Measurements from ENCODE around the gene GALNT10. TPM values are rescaled to one million over a fixed set of nuclear protein-coding genes. Genes with fewer than 3 reads are reported as not detected.
"Not testable (repeated sequence)": the region's sequence is repeated elsewhere in the genome, so short reads cannot be mapped to it uniquely, and the experiment has no call there.

Gene GALNT10, protein sequence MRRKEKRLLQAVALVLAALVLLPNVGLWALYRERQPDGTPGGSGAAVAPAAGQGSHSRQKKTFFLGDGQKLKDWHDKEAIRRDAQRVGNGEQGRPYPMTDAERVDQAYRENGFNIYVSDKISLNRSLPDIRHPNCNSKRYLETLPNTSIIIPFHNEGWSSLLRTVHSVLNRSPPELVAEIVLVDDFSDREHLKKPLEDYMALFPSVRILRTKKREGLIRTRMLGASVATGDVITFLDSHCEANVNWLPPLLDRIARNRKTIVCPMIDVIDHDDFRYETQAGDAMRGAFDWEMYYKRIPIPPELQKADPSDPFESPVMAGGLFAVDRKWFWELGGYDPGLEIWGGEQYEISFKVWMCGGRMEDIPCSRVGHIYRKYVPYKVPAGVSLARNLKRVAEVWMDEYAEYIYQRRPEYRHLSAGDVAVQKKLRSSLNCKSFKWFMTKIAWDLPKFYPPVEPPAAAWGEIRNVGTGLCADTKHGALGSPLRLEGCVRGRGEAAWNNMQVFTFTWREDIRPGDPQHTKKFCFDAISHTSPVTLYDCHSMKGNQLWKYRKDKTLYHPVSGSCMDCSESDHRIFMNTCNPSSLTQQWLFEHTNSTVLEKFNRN
- 114 TPM for polyA plus RNA-seq (2013, experiment 1 of 2; ENCODE audit: insufficient read length)
- polyA plus RNA-seq (2013, experiment 2 of 2; ENCODE audit: insufficient read length) = 106 TPM

DNA sequence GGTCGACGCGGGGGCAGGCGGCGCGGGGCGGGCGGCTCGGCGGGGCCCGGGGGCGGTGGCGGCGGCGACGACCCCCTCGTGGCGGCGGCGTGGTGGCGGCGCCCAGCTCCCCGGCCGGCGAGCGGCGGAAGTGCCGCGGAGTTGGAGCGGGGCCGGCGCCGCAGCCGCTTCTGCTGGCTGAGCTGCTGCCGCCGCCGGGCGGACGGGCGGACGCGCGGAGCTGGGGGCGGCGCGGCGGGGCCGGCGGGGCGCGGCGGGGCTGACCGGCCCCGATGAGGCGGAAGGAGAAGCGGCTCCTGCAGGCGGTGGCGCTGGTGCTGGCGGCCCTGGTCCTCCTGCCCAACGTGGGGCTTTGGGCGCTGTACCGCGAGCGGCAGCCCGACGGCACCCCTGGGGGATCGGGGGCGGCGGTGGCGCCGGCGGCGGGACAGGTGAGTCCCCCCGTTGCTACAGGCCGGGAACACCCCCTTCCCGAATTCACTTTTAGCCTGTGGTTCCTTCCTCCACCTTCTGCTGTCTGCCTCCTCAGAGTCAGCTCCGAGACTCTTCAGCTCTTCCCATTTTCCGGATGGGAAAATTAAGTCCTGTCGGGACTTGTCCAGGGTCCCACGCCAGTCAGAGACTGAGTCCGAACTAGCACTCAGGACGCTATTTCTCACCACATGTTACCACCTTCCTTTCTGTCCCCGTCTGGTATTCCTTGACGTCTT lies at the start of gene GALNT10:
Gene GALNT10, plus strand, starts transcription at position 139 of the 710 bp plus-strand sequence. Its CDS starts 134 bp downstream, at position 273.
- peak; percentile 76 for DNase-seq

- no peak for DNase-seq
Measured at GRCh38 chr5:154141745-154142221, 48.8 kb upstream of the GALNT10 start.

- DNase-seq = no peak
Measured at GRCh38 chr5:154143211-154143641, 47.3 kb upstream of the GALNT10 start.

DNA sequence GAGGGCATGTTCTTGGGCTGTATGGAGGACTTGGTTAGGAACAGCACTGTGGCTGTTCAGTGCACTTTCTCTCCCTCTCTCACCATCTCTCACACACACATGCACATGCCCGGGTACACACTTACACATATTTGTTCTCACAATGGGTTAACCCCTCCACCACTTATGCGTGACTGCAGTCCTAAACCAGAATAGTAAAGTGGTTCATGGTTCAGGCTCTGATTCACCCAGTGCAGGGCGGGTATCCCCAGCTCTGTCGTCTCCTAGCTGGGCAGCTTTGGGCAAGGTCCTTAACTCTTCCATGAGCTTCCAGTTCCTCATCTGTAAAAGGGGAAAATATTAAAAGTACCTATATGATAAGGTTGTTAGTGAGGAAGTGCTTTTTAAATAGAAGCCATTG lies 45.3 kb upstream of the GALNT10 start:
- no peak for DNase-seq

DNA sequence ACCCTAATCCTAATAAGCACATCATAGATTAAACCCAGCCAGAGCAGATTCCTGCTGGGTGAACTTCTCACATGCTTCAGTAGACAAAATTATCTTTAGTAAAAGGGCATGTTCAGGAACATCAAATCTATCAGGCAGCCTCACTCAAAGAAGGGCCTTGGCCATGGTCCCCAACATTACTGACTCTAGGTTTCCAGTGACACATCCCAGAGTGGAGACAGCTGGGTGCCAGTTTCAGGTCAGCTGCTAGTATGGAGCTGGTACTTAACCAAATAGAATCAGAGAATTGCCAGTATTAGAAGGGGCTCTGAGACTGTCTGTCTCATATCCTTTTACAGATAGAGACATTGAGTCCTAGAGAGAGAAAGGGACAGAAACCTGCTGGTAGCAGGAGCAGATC lies 44.1 kb upstream of the GALNT10 start:
- no peak for DNase-seq

DNA sequence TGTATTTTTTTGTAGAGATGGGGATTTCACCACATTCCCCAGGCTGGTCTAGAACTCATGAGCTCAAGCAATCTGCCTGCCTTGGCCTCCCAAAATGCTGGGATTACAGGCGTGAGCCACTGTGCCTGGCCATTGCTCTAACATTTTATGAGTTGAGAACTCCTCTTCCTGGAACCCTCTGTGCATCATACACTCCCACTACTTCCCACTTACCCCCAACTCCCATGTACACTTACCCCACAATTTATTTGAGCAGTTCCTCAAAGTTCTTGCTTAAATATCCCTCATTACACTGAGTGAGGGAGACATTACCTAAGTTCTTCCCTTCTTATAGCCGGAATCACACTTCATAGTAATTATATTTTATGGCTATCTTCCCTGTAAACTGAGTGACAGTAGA lies 42.9 kb upstream of the GALNT10 start:
- no peak for DNase-seq

DNA sequence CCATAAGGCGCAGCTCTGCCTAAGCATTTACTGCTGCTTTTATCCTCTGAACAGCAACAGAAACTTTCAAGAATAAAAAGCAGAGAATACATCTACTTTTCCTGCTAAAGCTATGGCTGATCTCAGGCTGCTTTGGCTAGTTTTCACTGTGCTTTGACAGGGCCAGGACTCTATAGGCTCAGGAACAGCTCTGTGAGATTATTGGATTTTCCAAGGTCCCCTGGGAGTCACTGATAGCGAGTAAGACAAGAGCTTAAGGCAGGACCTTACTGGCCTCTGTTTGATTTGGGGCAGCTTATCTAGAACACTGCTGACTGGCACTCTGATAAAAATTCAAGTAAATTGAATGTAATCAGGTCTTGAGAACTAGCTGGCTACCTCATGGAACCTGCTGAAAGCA lies 40.1 kb upstream of the GALNT10 start:
- DNase-seq = not testable (repeated sequence)

- no peak for DNase-seq
Measured at GRCh38 chr5:154157483-154158378, 32.8 kb upstream of the GALNT10 start.

- no peak for DNase-seq
Measured at GRCh38 chr5:154158379-154158737, 32.2 kb upstream of the GALNT10 start.

GRCh38 chr5:154159343-154159742 lies 31.2 kb upstream of the GALNT10 start:
- peak; percentile 45 for DNase-seq

- peak; percentile 11 for DNase-seq
Measured at GRCh38 chr5:154162539-154163151, 27.9 kb upstream of the GALNT10 start.

DNA sequence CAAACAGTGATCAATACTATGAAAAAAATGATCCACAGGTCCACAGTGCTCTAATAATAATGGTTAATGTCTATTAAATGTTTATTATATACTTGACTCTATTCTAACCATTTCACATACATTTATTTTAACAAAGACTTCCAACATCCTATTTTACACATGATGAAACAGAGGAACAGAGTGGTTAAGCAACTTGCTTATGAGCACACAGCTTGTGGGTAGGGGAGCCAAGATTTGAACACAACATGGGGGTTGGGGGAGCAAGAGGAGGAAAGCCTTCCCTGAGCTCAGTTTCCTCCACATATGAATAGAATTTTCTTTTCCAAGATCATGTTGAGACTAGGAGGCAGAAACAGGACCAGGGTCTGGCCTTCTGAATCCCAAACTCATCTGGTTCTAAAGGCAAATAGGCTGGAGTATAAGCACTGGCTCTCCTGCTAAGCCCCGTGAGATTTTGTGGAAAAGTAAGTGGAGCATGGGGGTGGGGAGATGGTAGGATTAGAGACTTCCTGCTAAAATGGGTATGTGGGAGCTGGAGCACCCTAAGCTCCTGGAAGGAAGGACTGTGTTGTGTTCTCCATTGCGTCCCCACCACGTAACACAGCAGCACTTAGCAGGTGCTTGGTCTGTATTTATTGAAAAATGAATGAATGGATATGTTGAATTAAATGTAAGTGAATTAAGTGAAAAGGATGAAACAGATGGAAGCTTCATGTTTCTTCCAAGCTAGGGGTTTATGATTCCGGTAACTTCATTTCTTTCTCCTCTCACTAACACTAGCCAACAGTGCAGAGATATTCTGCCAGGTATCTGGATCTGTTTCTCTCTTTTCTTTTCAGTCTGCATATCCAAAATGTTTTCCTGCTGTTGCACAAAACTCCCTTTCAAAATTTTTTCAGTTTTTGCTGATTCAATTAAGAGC lies 26.9 kb upstream of the GALNT10 start:
- DNase-seq = no peak

GRCh38 chr5:154164249-154164581 lies 26.3 kb upstream of the GALNT10 start:
- DNase-seq = no peak

- DNase-seq = no peak
Measured at GRCh38 chr5:154165886-154166285, 24.6 kb upstream of the GALNT10 start.

GRCh38 chr5:154166901-154167791 lies 23.4 kb upstream of the GALNT10 start:
- no peak for DNase-seq

- no peak for DNase-seq
Measured at GRCh38 chr5:154168395-154168794, 22.1 kb upstream of the GALNT10 start.

- DNase-seq = no peak
Measured at GRCh38 chr5:154172785-154173184, 17.7 kb upstream of the GALNT10 start.

GRCh38 chr5:154174091-154174490 lies 16.4 kb upstream of the GALNT10 start:
- no peak for DNase-seq

DNA sequence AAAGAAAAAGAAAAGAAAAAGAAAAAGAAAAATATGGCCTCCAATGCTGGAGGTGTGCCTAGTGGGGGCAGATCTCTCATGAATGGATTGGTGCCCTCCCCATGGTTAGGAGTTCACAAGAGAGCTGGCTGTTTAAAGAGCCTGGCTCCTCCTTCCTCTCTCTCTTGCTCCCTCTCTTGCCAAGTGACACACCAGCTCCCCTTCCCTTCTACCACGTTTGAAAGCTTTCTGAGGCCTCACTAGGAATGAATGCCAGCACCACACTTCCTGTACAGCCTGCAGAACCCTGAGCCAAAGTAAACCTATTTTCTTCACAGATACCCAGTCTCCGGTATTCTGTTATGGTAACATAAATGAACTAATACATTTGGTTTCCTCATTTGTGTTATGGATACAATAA lies 14.4 kb upstream of the GALNT10 start:
- peak; percentile 36 for DNase-seq

GRCh38 chr5:154178661-154179060 lies 11.9 kb upstream of the GALNT10 start:
- DNase-seq = no peak
